GM23338 (cell line): Measurements from ENCODE around the gene NQO1. TPM values are rescaled to one million over a fixed set of nuclear protein-coding genes. Genes with fewer than 3 reads are reported as not detected.

Experiments
- ATAC-seq: fragments of 200-7000 bp; cut with Tn5 transposase; 3 replicates; pipeline ENCODE4 v1.9.1; 2020
- DNase-seq: peaks from one replicate; pipeline ENCODE4 v3.0.0-alpha.2; 2015; ENCODE audit warnings: low spot score
- H2AFZ ChIP-seq: fragments of 200-600 bp; sonication (generic); 2 replicates; pipeline ENCODE4 v1.8.0; 2016; ENCODE audit warnings: antibody characterized with exemption, mild to moderate bottlenecking, moderate library complexity
- H3F3A ChIP-seq: fragments of 200-600 bp; sonication (generic); replicated peaks from 2 replicates; pipeline ENCODE4 v1.8.0; 2017; ENCODE audit warnings: antibody characterized with exemption, mixed run types, low read depth
- H3K27ac ChIP-seq: fragments of 200-600 bp; sonication (generic); 2 replicates; pipeline ENCODE4 v1.6.1; 2016; ENCODE audit warnings: low read depth
- H3K27me3 ChIP-seq: fragments of 200-600 bp; sonication (generic); 2 replicates; pipeline ENCODE4 v1.8.0; 2016; ENCODE audit warnings: mild to moderate bottlenecking, mixed run types, moderate library complexity; ENCODE audit not compliant: insufficient read depth
- H3K36me3 ChIP-seq: fragments of 200-600 bp; sonication (generic); 2 replicates; pipeline ENCODE4 v1.8.0; 2016; ENCODE audit warnings: mild to moderate bottlenecking; ENCODE audit not compliant: insufficient read depth
- H3K4me1 ChIP-seq: fragments of 200-600 bp; sonication (generic); 2 replicates; pipeline ENCODE4 v1.8.0; 2016; ENCODE audit warnings: mild to moderate bottlenecking, moderate library complexity; ENCODE audit not compliant: insufficient read depth
- H3K4me2 ChIP-seq: fragments of 200-600 bp; sonication (generic); 2 replicates; pipeline ENCODE4 v1.7.1; 2017; ENCODE audit warnings: mixed run types
- H3K4me3 ChIP-seq: fragments of 200-600 bp; sonication (generic); 2 replicates; pipeline ENCODE4 v1.6.1; 2016; ENCODE audit warnings: mixed run types
- H3K79me2 ChIP-seq: fragments of 200-600 bp; sonication (generic); replicated peaks from 2 replicates; pipeline ENCODE4 v1.8.0; 2017; ENCODE audit warnings: mild to moderate bottlenecking; ENCODE audit not compliant: insufficient read depth
- H3K9me2 ChIP-seq: fragments of 200-600 bp; sonication (generic); 2 replicates; pipeline ENCODE4 v1.8.0; 2017; ENCODE audit not compliant: insufficient read depth
- H4K20me1 ChIP-seq: fragments of 200-600 bp; sonication (generic); replicated peaks from 2 replicates; pipeline ENCODE4 v1.8.0; 2017; ENCODE audit warnings: mild to moderate bottlenecking; ENCODE audit not compliant: insufficient read depth
- H3K27ac Mint-ChIP-seq: 2 replicates; pipeline ENCODE4 v1.8.0; 2020; ENCODE audit warnings: inconsistent platforms, mild to moderate bottlenecking, moderate library complexity, mixed read lengths
- H3K27me3 Mint-ChIP-seq: 3 replicates; pipeline ENCODE4 v1.8.0; 2022; ENCODE audit warnings: low read depth, mild to moderate bottlenecking, moderate library complexity, mixed read lengths, inconsistent platforms; ENCODE audit not compliant: insufficient read depth, poor library complexity
- H3K36me3 Mint-ChIP-seq: 3 replicates; pipeline ENCODE4 v1.8.0; 2021; ENCODE audit warnings: low read depth, mild to moderate bottlenecking, inconsistent platforms, moderate library complexity, mixed read lengths
- H3K4me1 Mint-ChIP-seq: 3 replicates; pipeline ENCODE4 v1.8.0; 2020; ENCODE audit warnings: mild to moderate bottlenecking, inconsistent platforms, mixed read lengths
- H3K4me3 Mint-ChIP-seq: 3 replicates; pipeline ENCODE4 v1.8.0; 2021; ENCODE audit warnings: moderate library complexity, mild to moderate bottlenecking, inconsistent platforms, mixed read lengths
- H3K9me3 Mint-ChIP-seq: 3 replicates; pipeline ENCODE4 v1.8.0; 2020; ENCODE audit warnings: moderate library complexity, mild to moderate bottlenecking, inconsistent platforms, mixed read lengths
- CREB1 ChIP-seq: fragments of 250-450 bp; sonication (Bioruptor Pico); IDR thresholded peaks from 2 replicates; pipeline ENCODE4 v1.5.0; 2020; ENCODE audit warnings: low read depth, mild to moderate bottlenecking, moderate library complexity
- CTCF ChIP-seq, 2 experiments: fragments of 200-600 bp in 1 of 2; sonication (generic) in 1 of 2; conservative IDR thresholded peaks; 2 replicates each; pipeline versions ENCODE4 v1.5.1 to v1.6.1; 2016 to 2017; ENCODE audit warnings: antibody characterized with exemption in 2 of 2, low read depth in 2 of 2, mild to moderate bottlenecking in 2 of 2, moderate library complexity in 1 of 2
- ETS1 ChIP-seq: IDR thresholded peaks from 2 replicates; pipeline ENCODE4 v1.6.1; 2016; ENCODE audit warnings: antibody characterized with exemption
- EZH2 ChIP-seq: fragments of 200-600 bp; sonication (generic); IDR thresholded peaks from one replicate; pipeline ENCODE4 v1.8.0; 2017; ENCODE audit warnings: antibody characterized with exemption, mild to moderate bottlenecking, low read depth; ENCODE audit not compliant: unreplicated experiment
- EZH2phosphoT487 ChIP-seq: fragments of 200-600 bp; sonication (generic); IDR thresholded peaks from one replicate; pipeline ENCODE4 v1.8.1; 2018; ENCODE audit warnings: antibody characterized with exemption; ENCODE audit not compliant: unreplicated experiment
- JUNB ChIP-seq: IDR thresholded peaks from one replicate; pipeline ENCODE4 v1.6.1; 2016; ENCODE audit warnings: antibody characterized with exemption; ENCODE audit not compliant: unreplicated experiment
- NANOG ChIP-seq: IDR thresholded peaks from 2 replicates; pipeline ENCODE4 v1.6.1; 2016; ENCODE audit warnings: antibody characterized with exemption, borderline replicate concordance
- POLR2AphosphoS5 ChIP-seq: IDR thresholded peaks from 2 replicates; pipeline ENCODE4 v1.6.1; 2016; ENCODE audit warnings: antibody characterized with exemption, low read depth
- STAT1 ChIP-seq: IDR thresholded peaks from one replicate; pipeline ENCODE4 v1.6.1; 2016; ENCODE audit warnings: antibody characterized with exemption; ENCODE audit not compliant: unreplicated experiment
- ZNF114 ChIP-seq: fragments of 250-450 bp; sonication (Bioruptor Pico); IDR thresholded peaks from 2 replicates; pipeline ENCODE4 v1.5.0; 2020; ENCODE audit warnings: mild to moderate bottlenecking, moderate library complexity
- ZNF331 ChIP-seq: fragments of 250-450 bp; sonication (Bioruptor Pico); IDR thresholded peaks from 2 replicates; pipeline ENCODE4 v1.5.0; 2020; ENCODE audit warnings: low read depth, mild to moderate bottlenecking, moderate library complexity
- ZNF462 ChIP-seq: fragments of 250-450 bp; sonication (Bioruptor Pico); IDR thresholded peaks from 2 replicates; pipeline ENCODE4 v1.5.0; 2020; ENCODE audit warnings: mild to moderate bottlenecking, moderate library complexity
- polyA plus RNA-seq: library from polyadenylated mRNA; unstranded; fragments of >200 nt; fragmentation: Nextera tagmentation; extraction: Ambion mirVana; gene quantifications from 2 replicates; pipeline ENCODE4 v1.2.1, GENCODE V29; 2016
- total RNA-seq: library from RNA; depleted of rRNA; stranded (reverse); fragments of >200 nt; shearing (Covaris generic); gene quantifications from 2 replicates; pipeline ENCODE4 v1.2.3, GENCODE V29; 2014
- TF ChIP-seq, protein P1 (sequence below): IDR thresholded peaks from one replicate; pipeline ENCODE4 v1.6.1; 2018; ENCODE audit warnings: antibody characterized with exemption; ENCODE audit not compliant: unreplicated experiment

Gene NQO1
- total and polyA plus RNA-seq, 2 experiments from 2014 or later = 80.9 to 86.3 TPM

- H3K4me1 ChIP-seq = no peaks in the 10 kb centered on the region
- no peak overlapping the region for H3K4me3 ChIP-seq
- no peak for TF ChIP-seq NANOG
- TF ChIP-seq JUNB = no peak
- no peak for TF ChIP-seq CREB1 (CRISPR knock-in tag)
- TF ChIP-seq EZH2phosphoT487 = no peak
- no peak for TF ChIP-seq CTCF (conservative IDR thresholded peaks at IDR 0.05; ENCODE audit: low read depth in 2 of 2)
- TF ChIP-seq EZH2 = no peak
- TF ChIP-seq STAT1 = no peak
- no peak for TF ChIP-seq ETS1
- no peak for TF ChIP-seq POLR2AphosphoS5
- TF ChIP-seq ZNF462 (CRISPR knock-in tag) = no peak
- no peak for TF ChIP-seq ZNF114 (CRISPR knock-in tag)
- TF ChIP-seq ZNF331 = no peak
- TF ChIP-seq, protein P1, sequence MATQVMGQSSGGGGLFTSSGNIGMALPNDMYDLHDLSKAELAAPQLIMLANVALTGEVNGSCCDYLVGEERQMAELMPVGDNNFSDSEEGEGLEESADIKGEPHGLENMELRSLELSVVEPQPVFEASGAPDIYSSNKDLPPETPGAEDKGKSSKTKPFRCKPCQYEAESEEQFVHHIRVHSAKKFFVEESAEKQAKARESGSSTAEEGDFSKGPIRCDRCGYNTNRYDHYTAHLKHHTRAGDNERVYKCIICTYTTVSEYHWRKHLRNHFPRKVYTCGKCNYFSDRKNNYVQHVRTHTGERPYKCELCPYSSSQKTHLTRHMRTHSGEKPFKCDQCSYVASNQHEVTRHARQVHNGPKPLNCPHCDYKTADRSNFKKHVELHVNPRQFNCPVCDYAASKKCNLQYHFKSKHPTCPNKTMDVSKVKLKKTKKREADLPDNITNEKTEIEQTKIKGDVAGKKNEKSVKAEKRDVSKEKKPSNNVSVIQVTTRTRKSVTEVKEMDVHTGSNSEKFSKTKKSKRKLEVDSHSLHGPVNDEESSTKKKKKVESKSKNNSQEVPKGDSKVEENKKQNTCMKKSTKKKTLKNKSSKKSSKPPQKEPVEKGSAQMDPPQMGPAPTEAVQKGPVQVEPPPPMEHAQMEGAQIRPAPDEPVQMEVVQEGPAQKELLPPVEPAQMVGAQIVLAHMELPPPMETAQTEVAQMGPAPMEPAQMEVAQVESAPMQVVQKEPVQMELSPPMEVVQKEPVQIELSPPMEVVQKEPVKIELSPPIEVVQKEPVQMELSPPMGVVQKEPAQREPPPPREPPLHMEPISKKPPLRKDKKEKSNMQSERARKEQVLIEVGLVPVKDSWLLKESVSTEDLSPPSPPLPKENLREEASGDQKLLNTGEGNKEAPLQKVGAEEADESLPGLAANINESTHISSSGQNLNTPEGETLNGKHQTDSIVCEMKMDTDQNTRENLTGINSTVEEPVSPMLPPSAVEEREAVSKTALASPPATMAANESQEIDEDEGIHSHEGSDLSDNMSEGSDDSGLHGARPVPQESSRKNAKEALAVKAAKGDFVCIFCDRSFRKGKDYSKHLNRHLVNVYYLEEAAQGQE = no peak
- H3K9me3 Mint-ChIP-seq = no peaks in the 10 kb centered on the region
- H3F3A ChIP-seq = no peaks in the 10 kb centered on the region
- H2AFZ ChIP-seq = no peak overlapping the region
- H3K9me2 ChIP-seq = no peaks in the 10 kb centered on the region
- H3K27me3 ChIP-seq = no peaks in the 10 kb centered on the region
- H3K79me2 ChIP-seq = no peaks in the 10 kb centered on the region
- no peak overlapping the region for H3K27ac Mint-ChIP-seq
- DNase-seq (no peak), ATAC-seq (no peak)
- no peaks in the 10 kb centered on the region for H3K4me1 Mint-ChIP-seq
- H3K4me2 ChIP-seq = no peak overlapping the region
- H3K36me3 Mint-ChIP-seq = peaks cover 8% of the 10 kb centered on the region; the same call in 2 of the 3 replicates
- H3K27ac ChIP-seq = no peak overlapping the region
- H3K36me3 ChIP-seq = no peaks in the 10 kb centered on the region; the same call in 1 of the 2 replicates
- H3K4me3 Mint-ChIP-seq = no peak overlapping the region
- H4K20me1 ChIP-seq = no peaks in the 10 kb centered on the region; the same call in 1 of the 2 replicates
- H3K27me3 Mint-ChIP-seq = no peaks in the 10 kb centered on the region
Observed at GRCh38 chr16:69669577-69669976, 56.8 kb downstream of the NQO1 start.
